GM15510 (cell line): Measurements from ENCODE around the gene FLAD1.

Experiments used
- POLR2A ChIP-seq: IDR thresholded peaks from 3 replicates; pipeline ENCODE4 v1.6.1; 2011; ENCODE audit warnings: borderline replicate concordance; ENCODE audit not compliant: insufficient read length; ENCODE audit errors: extremely low read depth

Gene FLAD1

DNA sequence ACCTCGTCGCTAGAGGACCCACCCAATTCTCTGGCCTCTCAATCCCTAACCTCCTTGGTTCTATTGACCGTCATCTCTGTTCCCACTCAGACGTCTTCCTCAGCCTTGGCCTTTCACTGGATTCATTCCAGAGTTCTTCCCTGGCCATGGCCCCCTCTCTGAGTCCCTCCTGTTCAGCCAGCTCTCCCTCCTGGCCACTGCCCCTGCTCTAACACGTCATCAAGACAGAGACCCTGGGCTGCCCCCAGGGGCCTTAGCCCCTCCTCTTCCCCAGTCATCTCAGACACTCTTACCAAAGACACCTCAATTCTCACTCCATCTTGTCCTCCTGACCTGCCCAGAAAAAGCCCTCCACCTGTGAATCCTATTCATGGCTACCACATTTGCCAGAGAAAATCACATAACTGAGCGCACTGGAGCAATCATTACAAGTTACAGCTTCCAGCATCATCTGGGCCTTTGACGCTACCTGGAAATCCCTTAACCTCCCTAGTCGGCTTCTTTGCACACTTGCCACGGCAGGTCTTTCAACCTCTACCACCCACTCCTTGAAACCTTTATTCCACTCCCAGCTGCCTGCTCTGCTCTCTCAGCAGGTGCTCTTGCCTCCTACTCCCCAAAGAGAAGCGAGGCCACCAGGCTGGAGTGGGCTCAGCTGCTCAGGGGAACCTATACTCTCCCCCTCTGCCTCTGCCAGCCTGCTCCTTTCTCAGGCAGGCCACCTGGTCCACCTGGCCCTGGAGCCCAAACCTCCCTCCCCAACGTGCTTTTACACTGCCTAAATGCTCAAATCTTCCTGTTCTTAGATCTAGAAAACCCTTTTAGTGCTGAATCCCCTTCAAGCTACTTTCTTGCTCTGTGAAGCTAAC lies 36.5 kb downstream of the FLAD1 start:
- TF ChIP-seq POLR2A: no peak

GRCh38 chr1:155022136-155022926 lies 39.2 kb downstream of the FLAD1 start:
- TF ChIP-seq POLR2A: no peak

DNA sequence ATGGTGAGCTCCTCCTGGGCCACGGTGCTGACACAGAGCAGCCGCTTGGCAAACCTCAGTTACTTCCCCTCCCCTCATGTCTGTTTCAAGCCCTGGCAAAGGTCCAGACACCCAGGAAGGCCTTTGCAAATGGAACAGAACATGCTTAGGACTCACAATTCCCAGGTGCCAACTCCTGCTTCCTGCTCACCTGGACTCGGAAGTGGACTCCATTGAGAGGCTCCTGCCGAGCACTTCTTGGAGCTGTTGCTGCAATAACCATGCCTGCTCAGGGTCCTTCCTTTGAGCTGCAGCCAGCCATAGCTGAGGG lies 39.7 kb downstream of the FLAD1 start:
- TF ChIP-seq POLR2A: no peak

- TF ChIP-seq POLR2A: no peak
Measured at GRCh38 chr1:155023627-155024026, 40.5 kb downstream of the FLAD1 start.

- no peak for TF ChIP-seq POLR2A
Measured at GRCh38 chr1:155024315-155024714, 41.2 kb downstream of the FLAD1 start.

GRCh38 chr1:155026154-155026553 lies 43.0 kb downstream of the FLAD1 start:
- TF ChIP-seq POLR2A: no peak

GRCh38 chr1:155026588-155026987 lies 43.4 kb downstream of the FLAD1 start:
- no peak for TF ChIP-seq POLR2A

DNA sequence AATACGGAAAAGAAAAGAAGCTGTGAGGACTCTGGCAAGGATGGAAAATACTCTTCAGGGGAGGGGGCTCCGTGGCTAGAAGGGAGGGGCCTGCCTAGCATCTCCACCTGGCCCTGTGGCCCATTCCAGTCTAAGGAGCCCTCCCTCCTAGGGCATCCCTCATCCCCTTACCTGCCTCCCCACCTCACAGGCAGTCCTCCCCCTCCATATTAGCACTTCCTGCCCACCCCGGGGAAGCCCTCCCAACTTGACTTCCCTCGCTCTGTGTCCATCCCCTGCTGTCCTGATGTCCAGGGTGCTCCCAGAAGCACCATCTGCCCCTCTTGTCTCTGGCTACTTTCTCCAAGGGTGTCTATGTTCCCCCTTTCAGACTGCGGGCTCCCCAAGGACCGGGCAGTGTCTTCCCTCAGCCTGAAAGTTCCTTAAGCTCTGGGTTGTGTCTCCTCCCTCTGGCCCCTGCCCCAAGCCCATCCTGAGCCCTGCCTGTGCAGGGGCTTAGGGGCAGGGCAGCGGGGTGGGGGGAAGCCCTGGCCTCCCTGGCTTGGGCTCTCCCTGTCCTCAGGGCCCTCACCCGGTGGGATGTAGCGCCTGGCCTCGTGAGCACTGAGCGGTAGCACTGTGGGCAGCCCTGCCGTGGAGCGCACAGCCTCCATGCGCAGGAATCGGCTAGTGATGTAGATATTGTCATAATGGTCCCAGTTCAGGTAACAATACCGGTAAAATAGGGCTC lies 46.5 kb downstream of the FLAD1 start:
- no peak for TF ChIP-seq POLR2A

- no peak for TF ChIP-seq POLR2A
Measured at GRCh38 chr1:155030243-155030795, 47.2 kb downstream of the FLAD1 start.

DNA sequence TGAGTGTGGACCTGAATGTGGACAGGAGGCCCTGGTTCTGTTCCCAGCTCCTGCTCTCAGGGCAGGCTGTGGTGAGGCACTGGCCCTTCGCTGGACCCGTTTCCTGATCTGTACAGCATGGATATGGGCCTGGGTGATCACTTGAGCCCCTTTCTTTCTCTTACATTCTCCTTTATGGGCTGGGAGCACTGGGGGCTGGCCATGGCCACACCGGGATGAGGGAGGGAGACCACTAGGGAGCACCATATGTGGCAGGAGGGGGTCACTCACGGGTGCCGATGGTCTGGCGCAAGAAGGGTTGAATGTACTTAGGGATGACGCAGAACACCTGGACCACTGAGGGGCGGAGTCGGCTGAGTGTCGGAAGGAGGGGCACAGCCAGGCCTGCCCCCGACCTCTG lies 47.8 kb downstream of the FLAD1 start:
- TF ChIP-seq POLR2A: no peak

- no peak for TF ChIP-seq POLR2A
Measured at GRCh38 chr1:155032886-155033285, 49.7 kb downstream of the FLAD1 start.

DNA sequence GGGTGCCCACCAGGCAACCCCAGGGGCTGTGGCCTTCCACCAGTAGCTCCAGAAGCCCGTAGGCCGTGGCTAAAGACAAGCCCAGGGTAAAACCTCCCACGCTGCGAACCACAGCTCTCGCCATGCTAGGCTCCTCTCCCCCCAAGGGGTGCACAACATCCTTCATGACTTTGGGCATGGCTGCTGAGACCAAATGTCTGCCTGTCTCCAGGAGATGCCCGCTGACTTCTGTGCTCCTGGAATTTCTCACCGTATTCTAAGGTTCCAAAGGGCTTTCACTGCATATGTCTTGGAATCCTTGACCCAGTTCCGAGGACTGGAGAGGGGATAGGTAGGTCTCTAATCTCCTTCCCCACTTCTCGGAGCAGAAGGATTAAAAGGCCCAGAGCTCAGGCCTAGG lies 50.4 kb downstream of the FLAD1 start, which contains the start of the genes DCST1 and DCST2:
Gene DCST1 (plus strand): TSS at position 301 of the 400 bp plus-strand sequence. CDS start 213 bp downstream, outside the sequence.
Gene DCST2 (minus strand): TSS at position 258 of the 400 bp plus-strand sequence. CDS start 80 bp downstream, at position 178.
- no peak for TF ChIP-seq POLR2A

- TF ChIP-seq POLR2A: no peak
Measured at GRCh38 chr1:155034318-155035208, 51.4 kb downstream of the FLAD1 start.

DNA sequence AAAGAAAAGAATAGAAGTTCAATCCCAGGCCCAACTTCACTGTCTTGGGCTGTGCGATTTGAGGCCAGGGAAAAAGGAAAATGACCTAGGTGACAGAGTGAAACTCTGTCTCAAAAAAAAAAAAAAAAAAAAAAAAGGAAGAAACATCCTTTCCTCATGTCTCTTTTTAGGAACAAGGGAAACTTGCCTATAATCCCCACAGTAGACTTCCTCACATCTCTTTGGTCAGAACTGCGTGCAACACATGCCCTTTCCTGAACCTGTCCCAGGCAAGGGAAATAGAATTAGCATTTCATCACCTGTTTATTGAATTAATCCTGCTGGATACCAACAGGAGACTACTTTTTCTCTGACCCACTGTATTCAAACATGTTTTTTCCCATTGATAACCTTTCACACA lies 52.8 kb downstream of the FLAD1 start:
- TF ChIP-seq POLR2A: no peak
